ENCODE data around the gene DDX5.

DNA sequence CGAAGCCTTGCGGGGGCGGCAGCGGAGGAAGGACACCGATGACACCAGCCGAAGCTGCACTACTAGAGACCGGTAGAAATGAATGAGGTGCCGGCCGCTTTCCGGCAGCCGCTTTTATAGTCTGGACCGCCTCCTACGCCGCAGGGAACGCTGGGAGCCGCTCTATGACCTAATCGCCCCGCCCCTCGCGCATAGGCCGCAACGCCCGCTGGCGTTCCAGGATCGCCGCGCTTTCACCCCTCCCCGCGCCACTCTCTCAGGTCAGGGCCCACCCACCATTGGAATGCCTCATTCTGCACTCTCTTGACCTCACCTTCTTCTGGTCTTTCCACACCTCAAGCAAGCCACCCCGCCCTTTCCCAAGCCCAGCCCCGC is at the start of gene DDX5:
- TF ChIP-seq, protein P1, sequence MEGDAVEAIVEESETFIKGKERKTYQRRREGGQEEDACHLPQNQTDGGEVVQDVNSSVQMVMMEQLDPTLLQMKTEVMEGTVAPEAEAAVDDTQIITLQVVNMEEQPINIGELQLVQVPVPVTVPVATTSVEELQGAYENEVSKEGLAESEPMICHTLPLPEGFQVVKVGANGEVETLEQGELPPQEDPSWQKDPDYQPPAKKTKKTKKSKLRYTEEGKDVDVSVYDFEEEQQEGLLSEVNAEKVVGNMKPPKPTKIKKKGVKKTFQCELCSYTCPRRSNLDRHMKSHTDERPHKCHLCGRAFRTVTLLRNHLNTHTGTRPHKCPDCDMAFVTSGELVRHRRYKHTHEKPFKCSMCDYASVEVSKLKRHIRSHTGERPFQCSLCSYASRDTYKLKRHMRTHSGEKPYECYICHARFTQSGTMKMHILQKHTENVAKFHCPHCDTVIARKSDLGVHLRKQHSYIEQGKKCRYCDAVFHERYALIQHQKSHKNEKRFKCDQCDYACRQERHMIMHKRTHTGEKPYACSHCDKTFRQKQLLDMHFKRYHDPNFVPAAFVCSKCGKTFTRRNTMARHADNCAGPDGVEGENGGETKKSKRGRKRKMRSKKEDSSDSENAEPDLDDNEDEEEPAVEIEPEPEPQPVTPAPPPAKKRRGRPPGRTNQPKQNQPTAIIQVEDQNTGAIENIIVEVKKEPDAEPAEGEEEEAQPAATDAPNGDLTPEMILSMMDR (IDR thresholded peaks at IDR 0.05), result no peak
- peak in 1 of 2 donors; percentile 89 for TF ChIP-seq POLR2A (IDR thresholded peaks at IDR 0.05)

All from heart left ventricle (tissue), 13 donors.